H9 (cell line): ENCODE measurements around the gene ABL2. TPM values are rescaled to one million over a fixed set of nuclear protein-coding genes. Genes with fewer than 3 reads are reported as not detected.
A peak's percentile ranks its signal among the peaks of the same experiment; 100 is the strongest.
"Not testable (repeated sequence)": the region's sequence is repeated elsewhere in the genome, so short reads cannot be mapped to it uniquely, and the experiment has no call there.

Experiments
- DNase-seq: peaks from one replicate; pipeline ENCODE4 v3.0.0-alpha.2; 2017
- H2AFZ ChIP-seq: one replicate; pipeline ENCODE4 v1.6.1; 2013; ENCODE audit warnings: mild to moderate bottlenecking, low read length, control low read depth, moderate library complexity
- H2AK5ac ChIP-seq: 2 replicates; pipeline ENCODE4 v1.6.1; 2013; ENCODE audit warnings: low read length, control low read depth, mixed read lengths; ENCODE audit not compliant: insufficient read length
- H2BK120ac ChIP-seq: one replicate; pipeline ENCODE4 v1.6.1; 2013; ENCODE audit warnings: low read depth, mild to moderate bottlenecking, low read length, control low read depth, inconsistent platforms; ENCODE audit not compliant: poor library complexity, severe bottlenecking
- H2BK12ac ChIP-seq: 2 replicates; pipeline ENCODE4 v1.6.1; 2013; ENCODE audit warnings: low read length, control low read depth, mixed read lengths, low read depth; ENCODE audit not compliant: insufficient read length
- H2BK15ac ChIP-seq: 2 replicates; pipeline ENCODE4 v1.6.1; 2013; ENCODE audit warnings: low read depth, low read length, control low read depth
- H2BK20ac ChIP-seq: one replicate; pipeline ENCODE4 v1.6.1; 2013; ENCODE audit warnings: low read depth, mild to moderate bottlenecking, low read length, control low read depth, inconsistent platforms; ENCODE audit not compliant: poor library complexity, severe bottlenecking
- H2BK5ac ChIP-seq: 2 replicates; pipeline ENCODE4 v1.6.1; 2013; ENCODE audit warnings: low read length, control low read depth, mixed read lengths; ENCODE audit not compliant: insufficient read length
- H3K14ac ChIP-seq: 2 replicates; pipeline ENCODE4 v1.6.1; 2013; ENCODE audit warnings: low read length, control low read depth; ENCODE audit not compliant: insufficient read depth
- H3K18ac ChIP-seq: 2 replicates; pipeline ENCODE4 v1.6.1; 2013; ENCODE audit warnings: low read depth, mild to moderate bottlenecking, mixed read lengths, low read length, control low read depth; ENCODE audit not compliant: insufficient read length
- H3K23ac ChIP-seq: 2 replicates; pipeline ENCODE4 v1.6.1; 2013; ENCODE audit warnings: low read length, control low read depth, mixed read lengths, low read depth; ENCODE audit not compliant: insufficient read length
- H3K23me2 ChIP-seq: 2 replicates; pipeline ENCODE4 v1.6.1; 2013; ENCODE audit warnings: low read depth, mild to moderate bottlenecking, mixed read lengths, low read length, control low read depth; ENCODE audit not compliant: insufficient read length, poor library complexity, severe bottlenecking
- H3K27ac ChIP-seq: 2 replicates; pipeline ENCODE4 v1.5.1; 2013; ENCODE audit warnings: low read length, control low read depth, mixed read lengths, low read depth; ENCODE audit not compliant: insufficient read length
- H3K27me3 ChIP-seq: 2 replicates; pipeline ENCODE4 v1.6.1; 2013; ENCODE audit warnings: low read length, control low read depth, inconsistent platforms; ENCODE audit not compliant: insufficient read depth
- H3K4ac ChIP-seq: 2 replicates; pipeline ENCODE4 v1.6.1; 2013; ENCODE audit warnings: low read depth, mild to moderate bottlenecking, control low read depth, inconsistent platforms, low read length, moderate library complexity
- H3K4me1 ChIP-seq: 2 replicates; pipeline ENCODE4 v1.6.1; 2013; ENCODE audit warnings: low read length, control low read depth, inconsistent platforms; ENCODE audit not compliant: insufficient read depth
- H3K4me2 ChIP-seq: 2 replicates; pipeline ENCODE4 v1.6.1; 2013; ENCODE audit warnings: low read length, control low read depth, mixed read lengths; ENCODE audit not compliant: insufficient read length, insufficient read depth
- H3K56ac ChIP-seq: 2 replicates; pipeline ENCODE4 v1.6.1; 2013; ENCODE audit warnings: low read depth, mild to moderate bottlenecking, mixed read lengths, low read length, control low read depth; ENCODE audit not compliant: insufficient read length
- H3K79me1 ChIP-seq: 2 replicates; pipeline ENCODE4 v1.6.1; 2013; ENCODE audit warnings: low read depth, mild to moderate bottlenecking, moderate library complexity, low read length, control low read depth, inconsistent platforms; ENCODE audit not compliant: insufficient read depth, poor library complexity, severe bottlenecking
- H3K79me2 ChIP-seq: 2 replicates; pipeline ENCODE4 v1.6.1; 2013; ENCODE audit warnings: low read length, control low read depth, inconsistent platforms; ENCODE audit not compliant: insufficient read depth
- H3K9ac ChIP-seq: 2 replicates; pipeline ENCODE4 v1.6.1; 2013; ENCODE audit warnings: low read length, control low read depth, mixed read lengths; ENCODE audit not compliant: insufficient read length; ENCODE audit errors: extremely low read depth
- H3K9me3 ChIP-seq: one replicate; pipeline ENCODE4 v1.6.1; 2013; ENCODE audit warnings: low read depth, low read length, inconsistent platforms; ENCODE audit not compliant: control insufficient read depth
- H3T11ph ChIP-seq: one replicate; pipeline ENCODE4 v1.6.1; 2013; ENCODE audit warnings: mild to moderate bottlenecking, low read length, control low read depth, inconsistent platforms
- H4K20me1 ChIP-seq: one replicate; pipeline ENCODE4 v1.6.1; 2013; ENCODE audit not compliant: control insufficient read depth, insufficient read length, insufficient read depth
- H4K5ac ChIP-seq: 2 replicates; pipeline ENCODE4 v1.6.1; 2013; ENCODE audit warnings: low read depth, mild to moderate bottlenecking, mixed read lengths, low read length, control low read depth; ENCODE audit not compliant: insufficient read length
- H4K8ac ChIP-seq: replicated peaks from 2 replicates; pipeline ENCODE4 v1.6.1; 2013; ENCODE audit warnings: low read length, control low read depth, mixed read lengths, low read depth; ENCODE audit not compliant: insufficient read length
- H4K91ac ChIP-seq: 2 replicates; pipeline ENCODE4 v1.6.1; 2013; ENCODE audit warnings: low read depth, mild to moderate bottlenecking, moderate library complexity, mixed read lengths, low read length, control low read depth; ENCODE audit not compliant: insufficient read length
- H3K27ac Mint-ChIP-seq, 3 experiments: 2 replicates in 2 of 3; 3 replicates in 1 of 3; pipeline ENCODE4 v1.8.0; 2020 to 2021; ENCODE audit warnings: mixed read lengths in 3 of 3, mild to moderate bottlenecking in 1 of 3, moderate library complexity in 1 of 3
- H3K27me3 Mint-ChIP-seq: 2 replicates; pipeline ENCODE4 v1.8.0; 2021; ENCODE audit warnings: low read depth, mild to moderate bottlenecking, moderate library complexity, mixed read lengths
- H3K36me3 Mint-ChIP-seq, 3 experiments: 2 replicates in 2 of 3; 3 replicates in 1 of 3; pipeline ENCODE4 v1.8.0; 2020 to 2021; ENCODE audit warnings: low read depth in 3 of 3, mixed read lengths in 3 of 3; ENCODE audit not compliant: insufficient read depth in 1 of 3
- H3K4me1 Mint-ChIP-seq, 2 experiments: 2 replicates each; pipeline ENCODE4 v1.8.0; 2020; ENCODE audit warnings: mixed read lengths in 2 of 2
- H3K4me3 Mint-ChIP-seq, 2 experiments: 2 replicates in 1 of 2; 3 replicates in 1 of 2; pipeline ENCODE4 v1.8.0; 2020 to 2021; ENCODE audit warnings: mild to moderate bottlenecking in 2 of 2, mixed read lengths in 2 of 2, moderate library complexity in 1 of 2
- H3K9me3 Mint-ChIP-seq, 2 experiments: 2 replicates in 1 of 2; 3 replicates in 1 of 2; pipeline ENCODE4 v1.8.0; 2020; ENCODE audit warnings: mild to moderate bottlenecking in 2 of 2, mixed read lengths in 2 of 2, moderate library complexity in 1 of 2
- WGBS: extraction: QIAGEN DNeasy Blood & Tissue Kit; methylation state at CpG from one replicate; pipeline ENCODE4 v1.1.7; 2013; ENCODE audit warnings: missing lambda C conversion rate, low lambda C conversion rate, mixed read lengths; ENCODE audit not compliant: insufficient read length; ENCODE audit errors: extremely low coverage; 5-methylcytosine and 5-hydroxymethylcytosine counted together
- total RNA-seq: library from RNA; stranded (reverse); gene quantifications from 2 replicates; pipeline ENCODE4 v1.2.1, GENCODE V29; 2021
- TF ChIP-seq, protein P1 (sequence below): fragments of 200-600 bp; sonication (generic); conservative IDR thresholded peaks from 3 replicates; pipeline ENCODE4 v1.8.0; 2021; ENCODE audit warnings: antibody characterized with exemption, mild to moderate bottlenecking

The ABL2 gene
- total RNA-seq, 1 experiment from 2014 or later, result 21.2 TPM

DNA sequence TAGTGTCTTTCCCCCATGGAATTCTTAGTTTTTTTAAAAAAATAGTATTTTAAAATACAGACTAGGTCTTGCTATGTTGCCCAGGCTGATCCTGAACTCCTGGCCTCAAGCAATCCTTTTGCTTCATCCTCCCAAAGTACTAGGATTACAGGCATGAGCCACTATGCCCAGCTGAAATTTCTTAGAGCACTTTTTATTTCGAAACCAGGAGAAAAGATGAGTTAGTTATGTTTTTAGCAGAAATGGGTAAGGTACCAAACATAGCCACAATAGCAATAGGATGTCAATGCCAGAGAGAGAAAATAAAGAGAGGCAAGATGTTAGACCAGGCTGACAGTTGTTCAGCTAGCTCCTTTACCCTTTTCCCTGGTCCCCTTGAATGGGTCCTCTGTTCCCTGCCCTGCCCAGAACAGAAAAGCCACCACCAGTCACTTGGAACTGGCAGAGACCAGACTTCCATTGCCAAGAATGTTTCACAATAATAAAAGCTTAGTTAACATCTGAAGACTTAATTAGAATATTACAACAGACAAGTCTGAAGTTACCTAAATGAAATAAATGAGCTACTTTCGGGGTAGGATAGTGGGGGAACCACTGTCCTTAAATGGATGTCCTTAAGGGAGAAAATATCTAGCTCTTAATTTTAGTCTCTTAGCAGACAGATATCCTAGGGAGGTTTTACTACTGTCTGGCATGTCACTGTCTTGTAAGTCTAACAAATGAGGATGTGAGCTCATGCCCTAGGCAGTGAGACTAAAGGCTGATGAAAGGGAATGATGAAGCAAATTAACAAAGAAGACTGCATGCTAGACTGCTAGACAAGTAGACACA lies 54.3 kb downstream of the ABL2 start:
- Mint-ChIP-seq H3K4me1 (peaks cover 7 to 10% of the 10 kb centered on the region in 2 experiments), H3K36me3 (no peaks in the 10 kb centered on the region), H3K9me3 (no peaks in the 10 kb centered on the region), H3K4me3 (no peak overlapping the region), H3K27ac (peak overlapping the region in 2 of 3 experiments; percentile 41 to 57; a peak in 3 of 7 replicates), H3K27me3 (no peaks in the 10 kb centered on the region)
- H3K79me2 ChIP-seq, result peaks cover 2% of the 10 kb centered on the region; the same call in 1 of the 2 replicates
- no peak overlapping the region for H2AK5ac ChIP-seq
- no peaks in the 10 kb centered on the region for H3K4me1 ChIP-seq
- H4K91ac ChIP-seq, result no peak overlapping the region
- no peaks in the 10 kb centered on the region for H3K27me3 ChIP-seq
- no peak overlapping the region for H3K56ac ChIP-seq
- H3K9ac ChIP-seq, result no peak overlapping the region
- H3K18ac ChIP-seq, result no peak overlapping the region
- H3K27ac ChIP-seq, result no peak overlapping the region
- H4K20me1 ChIP-seq, result no peaks in the 10 kb centered on the region
- no peak for DNase-seq
- H2AFZ ChIP-seq, result no peak overlapping the region
- no peak overlapping the region for H2BK20ac ChIP-seq
- H4K5ac ChIP-seq, result no peak overlapping the region
- peaks cover 4% of the 10 kb centered on the region for H3K79me1 ChIP-seq
- H2BK12ac ChIP-seq, result no peak overlapping the region
- H3K4ac ChIP-seq, result no peak overlapping the region
- TF ChIP-seq, protein P1, sequence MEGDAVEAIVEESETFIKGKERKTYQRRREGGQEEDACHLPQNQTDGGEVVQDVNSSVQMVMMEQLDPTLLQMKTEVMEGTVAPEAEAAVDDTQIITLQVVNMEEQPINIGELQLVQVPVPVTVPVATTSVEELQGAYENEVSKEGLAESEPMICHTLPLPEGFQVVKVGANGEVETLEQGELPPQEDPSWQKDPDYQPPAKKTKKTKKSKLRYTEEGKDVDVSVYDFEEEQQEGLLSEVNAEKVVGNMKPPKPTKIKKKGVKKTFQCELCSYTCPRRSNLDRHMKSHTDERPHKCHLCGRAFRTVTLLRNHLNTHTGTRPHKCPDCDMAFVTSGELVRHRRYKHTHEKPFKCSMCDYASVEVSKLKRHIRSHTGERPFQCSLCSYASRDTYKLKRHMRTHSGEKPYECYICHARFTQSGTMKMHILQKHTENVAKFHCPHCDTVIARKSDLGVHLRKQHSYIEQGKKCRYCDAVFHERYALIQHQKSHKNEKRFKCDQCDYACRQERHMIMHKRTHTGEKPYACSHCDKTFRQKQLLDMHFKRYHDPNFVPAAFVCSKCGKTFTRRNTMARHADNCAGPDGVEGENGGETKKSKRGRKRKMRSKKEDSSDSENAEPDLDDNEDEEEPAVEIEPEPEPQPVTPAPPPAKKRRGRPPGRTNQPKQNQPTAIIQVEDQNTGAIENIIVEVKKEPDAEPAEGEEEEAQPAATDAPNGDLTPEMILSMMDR, result no peak
- no peak overlapping the region for H3K23ac ChIP-seq
- H2BK5ac ChIP-seq, result no peak overlapping the region
- no peaks in the 10 kb centered on the region for H3K23me2 ChIP-seq
- no peak overlapping the region for H4K8ac ChIP-seq
- no peak overlapping the region for H2BK120ac ChIP-seq
- no CpG with 5 or more reads among the region's 2 CpGs for WGBS
- no peak overlapping the region for H3T11ph ChIP-seq
- no peak overlapping the region for H2BK15ac ChIP-seq
- no peaks in the 10 kb centered on the region for H3K9me3 ChIP-seq
- H3K14ac ChIP-seq, result no peak overlapping the region
- no peak overlapping the region for H3K4me2 ChIP-seq

GRCh38 chr1:179170468-179170770 lies 59.1 kb downstream of the ABL2 start:
- not testable (repeated sequence) for H2AFZ ChIP-seq, H3K56ac ChIP-seq, H4K91ac ChIP-seq, H3K27me3 ChIP-seq, H4K20me1 ChIP-seq, H2BK5ac ChIP-seq, H3K4me1 ChIP-seq, H3K27ac ChIP-seq, H3K23ac ChIP-seq, H3K4ac ChIP-seq, H3K79me2 ChIP-seq, H3K4me2 ChIP-seq, H3K79me1 ChIP-seq, H3K4me3 Mint-ChIP-seq, H2BK12ac ChIP-seq, H2BK20ac ChIP-seq, H3K9me3 ChIP-seq, H4K8ac ChIP-seq, H3K18ac ChIP-seq, H3K9me3 Mint-ChIP-seq, H3K23me2 ChIP-seq, H3K27me3 Mint-ChIP-seq, H3K4me1 Mint-ChIP-seq, H2BK15ac ChIP-seq, H2BK120ac ChIP-seq, H3K36me3 Mint-ChIP-seq, H3T11ph ChIP-seq, H2AK5ac ChIP-seq, H3K9ac ChIP-seq, DNase-seq, H4K5ac ChIP-seq, H3K14ac ChIP-seq
- no CpG with 5 or more reads among the region's 10 CpGs for WGBS
- H3K27ac Mint-ChIP-seq, result peak overlapping the region in 1 of 3 experiments; percentile 21; a peak in 1 of 7 replicates
